Esophagus muscularis mucosa (tissue), 4 donors: ENCODE results near the gene KRTAP5-8. TPM values are rescaled to one million over a fixed set of nuclear protein-coding genes. Genes with fewer than 3 reads are reported as not detected.

Source experiments
- DNase-seq: peaks from one replicate; pipeline ENCODE4 v3.0.0-alpha.2; 2017; ENCODE audit errors: extremely low spot score
- H3K27ac ChIP-seq, 4 donors: fragments of 200-600 bp; sonication (generic); replicated peaks in 1 of 4; 1 replicate in 3 of 4; 2 replicates in 1 of 4; pipeline ENCODE4 v1.5.1; 2016 to 2019; ENCODE audit warnings: mild to moderate bottlenecking in 1 of 4
- H3K27me3 ChIP-seq, 4 donors: fragments of 200-600 bp; sonication (generic); one replicate each; pipeline versions ENCODE4 v1.5.1 to v1.6.0; 2016 to 2019
- H3K36me3 ChIP-seq, 4 donors: fragments of 200-600 bp; sonication (generic); one replicate each; pipeline ENCODE4 v1.5.1; 2016 to 2019
- H3K4me1 ChIP-seq, 4 donors: fragments of 200-600 bp; sonication (generic); one replicate each; pipeline ENCODE4 v1.5.1; 2016 to 2019
- H3K4me3 ChIP-seq, 4 donors: fragments of 200-600 bp; sonication (generic); 1 replicate in 2 of 4; 2 replicates in 2 of 4; pipeline ENCODE4 v1.5.1; 2016 to 2019; ENCODE audit warnings: mild to moderate bottlenecking in 4 of 4, moderate library complexity in 1 of 4
- H3K9me3 ChIP-seq, 4 donors: fragments of 200-600 bp; sonication (generic); 1 replicate in 3 of 4; 2 replicates in 1 of 4; pipeline ENCODE4 v1.5.1; 2016 to 2019
- EP300 ChIP-seq: sonication (generic); formaldehyde crosslinking; IDR thresholded peaks from one replicate; pipeline ENCODE4 v1.6.1; 2017; ENCODE audit warnings: antibody characterized with exemption
- POLR2A ChIP-seq: fragments of 450-650 bp; IDR thresholded peaks from one replicate; pipeline ENCODE4 v1.6.1; 2017; ENCODE audit warnings: antibody characterized with exemption, moderate library complexity, mild to moderate bottlenecking, low read depth
- POLR2AphosphoS5 ChIP-seq, 2 donors: sonication (generic); formaldehyde crosslinking; IDR thresholded peaks; one replicate each; pipeline ENCODE4 v1.6.1; 2017; ENCODE audit warnings: antibody characterized with exemption in 2 of 2
- WGBS: methylation state at CpG from one replicate; pipeline ENCODE4 v1.1.5; 2018; 5-methylcytosine and 5-hydroxymethylcytosine counted together
- intact Hi-C: fragments of 100-400 bp; cut with DNase I; formaldehyde crosslinking; loops from one replicate; pipeline ENCODE4 v1.15.1; 2023
- total RNA-seq, 4 donors: library from RNA; depleted of rRNA; stranded (reverse); fragments of >200 nt; gene quantifications; one replicate each; pipeline versions ENCODE4 v1.1.0 to v1.2.1, GENCODE V29; 2016
- TF ChIP-seq, protein P1 (sequence below), 3 experiments: fragments of 200-600 bp in 2 of 3; fragments of 450-650 bp in 1 of 3; sonication (generic) in 2 of 3; IDR thresholded peaks; one replicate each; pipeline ENCODE4 v1.5.1; 2017 to 2019; ENCODE audit warnings: antibody characterized with exemption in 3 of 3, mild to moderate bottlenecking in 2 of 3, moderate library complexity in 1 of 3

Gene KRTAP5-8
- total RNA-seq, 4 donors from 2014 or later, result not detected

DNA sequence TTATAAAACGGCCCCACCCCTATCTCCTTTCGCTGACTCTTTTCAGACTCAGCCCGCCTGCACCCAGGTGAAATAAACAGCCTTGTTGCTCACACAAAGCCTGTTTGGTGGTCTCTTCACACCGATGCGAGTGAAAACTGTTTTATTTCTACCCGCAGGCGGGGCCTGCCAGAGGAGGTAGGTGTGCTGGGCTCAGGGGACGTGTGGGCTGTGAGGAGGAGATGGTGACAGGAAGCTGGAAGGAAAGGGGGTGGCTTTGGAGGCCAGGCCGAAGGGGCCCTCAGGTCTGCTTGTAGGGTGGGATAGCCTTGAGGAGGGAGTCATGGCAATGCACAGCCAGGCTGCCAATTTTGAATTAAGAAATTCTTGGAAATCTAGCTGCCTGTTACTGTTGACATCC lies 32.0 kb upstream of the KRTAP5-8 start:
- WGBS, result 93% methylated on average over 9 of the region's 9 CpGs
- TF ChIP-seq, protein P1, sequence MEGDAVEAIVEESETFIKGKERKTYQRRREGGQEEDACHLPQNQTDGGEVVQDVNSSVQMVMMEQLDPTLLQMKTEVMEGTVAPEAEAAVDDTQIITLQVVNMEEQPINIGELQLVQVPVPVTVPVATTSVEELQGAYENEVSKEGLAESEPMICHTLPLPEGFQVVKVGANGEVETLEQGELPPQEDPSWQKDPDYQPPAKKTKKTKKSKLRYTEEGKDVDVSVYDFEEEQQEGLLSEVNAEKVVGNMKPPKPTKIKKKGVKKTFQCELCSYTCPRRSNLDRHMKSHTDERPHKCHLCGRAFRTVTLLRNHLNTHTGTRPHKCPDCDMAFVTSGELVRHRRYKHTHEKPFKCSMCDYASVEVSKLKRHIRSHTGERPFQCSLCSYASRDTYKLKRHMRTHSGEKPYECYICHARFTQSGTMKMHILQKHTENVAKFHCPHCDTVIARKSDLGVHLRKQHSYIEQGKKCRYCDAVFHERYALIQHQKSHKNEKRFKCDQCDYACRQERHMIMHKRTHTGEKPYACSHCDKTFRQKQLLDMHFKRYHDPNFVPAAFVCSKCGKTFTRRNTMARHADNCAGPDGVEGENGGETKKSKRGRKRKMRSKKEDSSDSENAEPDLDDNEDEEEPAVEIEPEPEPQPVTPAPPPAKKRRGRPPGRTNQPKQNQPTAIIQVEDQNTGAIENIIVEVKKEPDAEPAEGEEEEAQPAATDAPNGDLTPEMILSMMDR (IDR thresholded peaks at IDR 0.05), result no peak
- TF ChIP-seq EP300, result no peak
- TF ChIP-seq POLR2A, result no peak
- TF ChIP-seq POLR2AphosphoS5 (IDR thresholded peaks at IDR 0.05), result no peak

DNA sequence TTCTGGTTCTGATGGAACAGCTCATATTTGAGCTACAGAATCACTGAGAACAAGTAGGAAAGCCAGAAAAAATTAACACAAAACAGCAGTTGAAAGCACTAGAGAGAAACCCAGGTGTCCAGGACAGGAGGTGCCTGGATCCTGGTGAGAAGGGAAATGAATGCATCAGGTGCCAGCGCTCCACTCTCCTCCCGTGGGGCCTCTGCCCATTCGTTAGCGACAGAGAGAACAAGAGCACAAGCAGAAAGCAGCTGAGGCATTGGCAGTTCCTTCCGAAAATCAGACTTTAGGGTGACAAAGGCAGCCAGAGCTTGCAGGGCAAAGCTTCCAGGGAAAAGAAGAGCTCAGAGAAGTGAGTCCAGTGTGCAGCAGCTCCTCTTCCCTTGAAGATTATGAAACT lies 30.7 kb upstream of the KRTAP5-8 start:
- H3K36me3 ChIP-seq, result peaks cover 6 to 41% (median 17%) of the 10 kb centered on the region in 4 donors
- DNase-seq, result no peak
- intact Hi-C loops, result no loop called here
- H3K27me3 ChIP-seq, result no peaks in the 10 kb centered on the region
- no peak overlapping the region for H3K27ac ChIP-seq
- peaks cover 0 to 37% (median 37%) of the 10 kb centered on the region in 4 donors for H3K9me3 ChIP-seq
- H3K4me3 ChIP-seq, result no peak overlapping the region
- peaks cover 0 to 5% (median 0%) of the 10 kb centered on the region in 4 donors for H3K4me1 ChIP-seq
- TF ChIP-seq POLR2A (no peak), EP300 (no peak), POLR2AphosphoS5 (IDR thresholded peaks at IDR 0.05) (no peak)
- TF ChIP-seq, protein P1 (IDR thresholded peaks at IDR 0.05), result no peak
- 85% methylated on average over 5 of the region's 5 CpGs for WGBS

More for the DNA sequence above, 32.0 kb upstream of the KRTAP5-8 start:
- intact Hi-C loops, result no loop called here
- no peak overlapping the region for H3K4me3 ChIP-seq
- DNase-seq, result no peak
- peaks cover 0 to 5% (median 0%) of the 10 kb centered on the region in 4 donors for H3K4me1 ChIP-seq
- no peaks in the 10 kb centered on the region for H3K27me3 ChIP-seq
- H3K9me3 ChIP-seq, result peaks cover 0 to 34% (median 31%) of the 10 kb centered on the region in 4 donors
- H3K27ac ChIP-seq, result no peak overlapping the region
- peaks cover 11 to 54% (median 29%) of the 10 kb centered on the region in 4 donors for H3K36me3 ChIP-seq

DNA sequence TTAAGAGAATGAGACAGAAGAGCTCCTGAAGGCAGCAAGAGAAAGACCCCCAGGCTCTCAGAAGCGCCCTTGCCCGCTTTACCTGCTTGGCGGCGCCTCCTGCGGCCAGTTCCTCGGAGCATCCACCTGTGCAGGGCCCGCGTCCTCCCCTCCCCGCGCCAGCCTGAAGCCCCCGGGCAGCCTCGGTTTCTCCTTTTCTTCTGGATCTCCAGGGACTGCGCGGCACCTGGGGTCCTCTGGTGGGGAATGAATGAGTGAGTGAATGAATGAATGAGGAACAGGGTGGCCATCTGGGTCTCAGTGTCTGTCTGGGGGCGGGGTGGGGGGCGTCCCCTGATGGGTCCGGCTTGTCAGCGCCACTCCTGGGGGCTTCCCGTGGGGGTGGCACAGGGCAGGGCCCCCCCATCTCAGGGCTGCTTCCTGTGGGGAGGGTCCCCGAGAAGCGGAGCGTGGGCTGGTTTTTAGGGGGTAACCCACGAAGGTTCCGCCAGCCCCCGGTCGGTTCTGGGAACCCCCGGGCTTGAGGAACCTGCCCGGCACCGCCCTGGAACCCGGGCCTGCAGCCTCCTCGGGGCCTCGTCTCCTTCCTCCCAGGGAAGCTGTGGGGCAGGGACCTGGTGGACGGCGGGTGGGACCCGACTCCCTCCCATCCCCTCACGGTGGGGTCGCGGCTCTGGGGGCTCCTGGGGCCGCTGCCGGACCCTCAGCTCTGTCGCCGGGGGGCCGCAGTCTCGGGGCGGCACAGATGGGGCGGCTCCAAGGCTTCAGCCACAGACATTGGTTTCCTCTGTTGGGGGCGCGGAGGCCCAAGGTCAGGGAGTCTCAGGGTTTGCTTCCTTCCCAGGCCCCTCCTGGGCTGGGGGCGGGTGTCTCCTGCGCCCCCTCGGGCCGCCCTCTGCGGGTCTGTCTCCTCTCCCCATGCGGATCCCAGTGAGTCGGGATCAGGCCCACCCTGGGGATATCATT lies 19.0 kb upstream of the KRTAP5-8 start:
- H3K9me3 ChIP-seq, result no peaks in the 10 kb centered on the region
- WGBS, result 93% methylated on average over 27 of the region's 55 CpGs
- no peaks in the 10 kb centered on the region for H3K27me3 ChIP-seq
- no peaks in the 10 kb centered on the region for H3K36me3 ChIP-seq
- no peak for DNase-seq
- H3K4me3 ChIP-seq, result no peak overlapping the region
- intact Hi-C loops, result no loop called here
- no peak overlapping the region for H3K27ac ChIP-seq
- no peaks in the 10 kb centered on the region for H3K4me1 ChIP-seq
- TF ChIP-seq POLR2AphosphoS5 (IDR thresholded peaks at IDR 0.05) (no peak), POLR2A (no peak), EP300 (no peak)
- TF ChIP-seq, protein P1 (IDR thresholded peaks at IDR 0.05), result no peak

DNA sequence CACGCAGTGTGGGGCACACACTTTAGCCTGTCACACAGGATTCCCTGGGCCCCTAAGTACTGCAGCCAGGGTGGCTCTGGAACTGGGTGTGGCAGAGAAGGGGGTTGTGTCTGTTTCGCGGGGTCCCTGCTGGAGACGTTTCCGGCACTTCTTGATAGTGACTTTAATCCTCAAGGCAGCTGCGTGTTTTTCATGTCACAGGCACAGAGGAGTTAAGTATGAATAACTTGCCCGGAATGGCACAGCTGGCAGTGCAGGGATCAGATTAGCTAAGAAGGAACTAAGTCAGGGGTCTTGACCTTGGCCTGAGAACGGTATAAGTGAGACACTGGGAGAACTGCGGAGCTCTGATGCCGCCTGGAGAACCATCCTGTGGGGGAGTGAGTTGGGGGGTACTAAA lies 18.3 kb upstream of the KRTAP5-8 start:
- DNase-seq, result no peak
- Histone ChIP-seq H3K9me3 (no peaks in the 10 kb centered on the region), H3K27ac (no peak overlapping the region), H3K36me3 (no peaks in the 10 kb centered on the region), H3K27me3 (no peaks in the 10 kb centered on the region), H3K4me1 (no peaks in the 10 kb centered on the region), H3K4me3 (no peak overlapping the region)
- 70% methylated on average over 8 of the region's 10 CpGs for WGBS
- intact Hi-C loops, result no loop called here
- no peak for TF ChIP-seq POLR2A
- TF ChIP-seq, protein P1 (IDR thresholded peaks at IDR 0.05), result no peak
- no peak for TF ChIP-seq EP300
- TF ChIP-seq POLR2AphosphoS5 (IDR thresholded peaks at IDR 0.05), result no peak
